ENCODE results near the gene ERBIN.

- TF ChIP-seq SUZ12 (IDR thresholded peaks at IDR 0.05; ENCODE audit: extremely low read depth, insufficient read depth, insufficient read length) (no peak), YY1 (IDR thresholded peaks at IDR 0.05; ENCODE audit: insufficient read depth, insufficient read length) (no peak)
Observed at GRCh38 chr5:65933295-65933694, 6.9 kb downstream of the ERBIN start.

All from NT2/D1 (cell line).